PC-9 (cell line): ENCODE results near the gene SNRNP35. TPM values are rescaled to one million over a fixed set of nuclear protein-coding genes. Genes with fewer than 3 reads are reported as not detected.

Experiments used
- BruUV-seq: library from RNA; stranded (reverse); fragments of 400-500 nt; replicated peaks from 2 replicates; lab custom pipeline; 2021; lab: Mats Ljungman, UMichigan
- CTCF ChIA-PET: fragments of 300-600 bp; sonication (Branson Sonifier 250); formaldehyde crosslinking; loops from one replicate; lab custom pipeline; 2022; ENCODE audit warnings: antibody characterized with exemption; lab: Charles Lee
- POLR2A ChIA-PET: fragments of 300-600 bp; sonication (Branson Sonifier 250); formaldehyde crosslinking; loops from one replicate; lab custom pipeline; 2022; ENCODE audit warnings: antibody characterized with exemption; ENCODE audit not compliant: unreplicated experiment; lab: Charles Lee
- DNase-seq, 2 experiments: peaks; one replicate each; pipeline versions ENCODE4 v3.0.0 to v3.0.0-alpha.2; 2015 to 2022; ENCODE audit warnings: mixed read lengths in 1 of 2
- H2AFZ ChIP-seq: fragments of 200-600 bp; sonication (generic); 2 replicates; pipeline ENCODE4 v1.8.1; 2017; ENCODE audit warnings: antibody characterized with exemption
- H3F3A ChIP-seq: fragments of 200-600 bp; sonication (generic); 2 replicates; pipeline ENCODE4 v1.8.1; 2017; ENCODE audit warnings: antibody characterized with exemption, mild to moderate bottlenecking, low read depth; ENCODE audit not compliant: insufficient read depth
- H3K27ac ChIP-seq: fragments of 200-600 bp; sonication (generic); 2 replicates; pipeline ENCODE4 v1.6.1; 2016; ENCODE audit warnings: mixed run types
- H3K27me3 ChIP-seq: fragments of 200-600 bp; sonication (generic); 2 replicates; pipeline ENCODE4 v1.6.1; 2016; ENCODE audit warnings: low read depth, mixed run types; ENCODE audit not compliant: insufficient read depth
- H3K36me3 ChIP-seq: fragments of 200-600 bp; sonication (generic); 2 replicates; pipeline ENCODE4 v1.6.1; 2016; ENCODE audit warnings: low read depth, mixed run types
- H3K4me1 ChIP-seq: fragments of 200-600 bp; sonication (generic); replicated peaks from 2 replicates; pipeline ENCODE4 v1.6.1; 2016; ENCODE audit warnings: mixed run types; ENCODE audit not compliant: insufficient read depth
- H3K4me2 ChIP-seq: fragments of 200-600 bp; sonication (generic); 2 replicates; pipeline ENCODE4 v1.6.1; 2017; ENCODE audit warnings: mixed run types
- H3K4me3 ChIP-seq: fragments of 200-600 bp; sonication (generic); 2 replicates; pipeline ENCODE4 v1.6.1; 2016; ENCODE audit warnings: mixed run types
- H3K79me2 ChIP-seq: fragments of 200-600 bp; sonication (generic); 2 replicates; pipeline ENCODE4 v1.6.1; 2017; ENCODE audit warnings: low read depth, mixed run types
- H3K9me2 ChIP-seq: fragments of 200-600 bp; sonication (generic); 2 replicates; pipeline ENCODE4 v1.8.1; 2017; ENCODE audit warnings: mild to moderate bottlenecking; ENCODE audit not compliant: insufficient read depth
- H3K9me3 ChIP-seq: fragments of 200-600 bp; sonication (generic); 2 replicates; pipeline ENCODE4 v1.8.1; 2016; ENCODE audit warnings: low read depth; ENCODE audit not compliant: insufficient read depth
- H4K20me1 ChIP-seq: fragments of 200-600 bp; sonication (generic); 2 replicates; pipeline ENCODE4 v1.8.1; 2017; ENCODE audit not compliant: insufficient read depth
- CTCF ChIP-seq: fragments of 200-600 bp; sonication (generic); conservative IDR thresholded peaks from 2 replicates; pipeline ENCODE4 v1.6.1; 2017; ENCODE audit warnings: mixed run types, antibody characterized with exemption, mild to moderate bottlenecking, moderate library complexity
- EZH2 ChIP-seq: fragments of 200-600 bp; sonication (generic); IDR thresholded peaks from 2 replicates; pipeline ENCODE4 v1.8.0; 2017; ENCODE audit warnings: antibody characterized with exemption, low read depth
- intact Hi-C: fragments of 100-400 bp; cut with micrococcal nuclease; formaldehyde crosslinking; loops from one replicate; pipeline ENCODE4 v1.10.0; 2022; ENCODE audit not compliant: unreplicated experiment
- total RNA-seq: library from RNA; stranded (reverse); gene quantifications from 2 replicates; pipeline ENCODE4 v1.2.3, GENCODE V29; 2021

SNRNP35 gene
- total RNA-seq, 1 experiment from 2014 or later: 24.3 TPM

GRCh38 chr12:123475246-123475703 lies 17.3 kb downstream of the SNRNP35 start:
- no peaks in the 10 kb centered on the region for H3K9me3 ChIP-seq
- TF ChIP-seq EZH2 (no peak), CTCF (no peak)
- DNase-seq: no peak
- ChIA-PET CTCF (no interaction called here), POLR2A (no interaction called here)
- BruUV-seq: no TSS peak
- no peaks in the 10 kb centered on the region for H3K4me1 ChIP-seq
- H3F3A ChIP-seq: peaks cover 17% of the 10 kb centered on the region; the same call in 1 of the 2 replicates
- H2AFZ ChIP-seq: no peak overlapping the region
- H3K36me3 ChIP-seq: no peaks in the 10 kb centered on the region
- no peaks in the 10 kb centered on the region for H3K9me2 ChIP-seq
- intact Hi-C loops: loop anchor here (10.0 kb wide), 1 partner anchor 60 kb away; the partner anchor contains the start of gene RILPL1
- H3K27me3 ChIP-seq: no peaks in the 10 kb centered on the region
- no peaks in the 10 kb centered on the region for H3K79me2 ChIP-seq
- no peak overlapping the region for H3K27ac ChIP-seq
- no peak overlapping the region for H3K4me2 ChIP-seq
- H3K4me3 ChIP-seq: no peak overlapping the region
- no peaks in the 10 kb centered on the region for H4K20me1 ChIP-seq

DNA sequence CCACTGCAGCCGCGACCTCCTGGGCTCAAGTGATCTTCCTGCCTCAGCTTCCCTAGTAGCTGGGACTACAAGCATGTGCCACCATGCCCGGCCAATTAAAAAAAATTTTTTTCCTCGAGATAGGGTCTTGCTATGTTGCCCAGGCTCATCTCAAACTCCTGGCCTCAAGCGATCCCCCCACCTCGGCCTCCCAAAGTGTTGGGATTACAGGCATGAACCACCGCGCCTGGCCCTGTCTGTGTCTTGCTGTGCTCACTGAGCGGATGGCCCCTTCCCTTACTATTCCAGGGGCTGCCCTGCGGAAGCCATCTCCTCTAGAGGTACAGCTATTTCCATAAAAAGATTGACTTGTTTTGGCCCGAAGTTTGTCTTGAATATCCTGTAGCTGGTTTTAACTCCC lies 20.1 kb downstream of the SNRNP35 start:
- no peaks in the 10 kb centered on the region for H3K9me2 ChIP-seq
- no peaks in the 10 kb centered on the region for H3K36me3 ChIP-seq
- TF ChIP-seq EZH2 (no peak), CTCF (no peak)

DNA sequence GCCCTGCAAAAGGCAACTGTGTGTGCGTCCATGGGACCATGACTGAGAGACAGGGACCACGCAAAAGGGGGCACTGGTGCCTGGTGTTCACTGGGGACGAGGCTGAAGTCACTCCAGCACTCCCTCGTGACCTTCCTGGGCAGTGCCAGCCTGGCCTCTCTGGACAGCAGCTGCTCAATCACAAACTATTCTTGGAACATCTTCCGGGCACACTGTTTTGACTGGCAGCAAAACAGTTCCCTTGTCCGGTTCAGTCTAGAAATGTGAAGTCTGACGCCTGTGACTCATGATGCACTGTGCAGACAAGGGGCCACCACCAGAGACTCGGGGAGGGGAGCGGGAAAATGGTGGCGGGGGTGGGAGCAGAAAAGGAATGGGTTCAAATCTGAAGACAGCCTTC lies 20.8 kb downstream of the SNRNP35 start:
- H3K4me1 ChIP-seq: no peaks in the 10 kb centered on the region
- H4K20me1 ChIP-seq: no peaks in the 10 kb centered on the region
- POLR2A ChIA-PET: no interaction called here
- intact Hi-C loops: loop anchor here (10.0 kb wide), 1 partner anchor 56 kb away; the partner anchor contains the start of gene RILPL1
- H3K4me2 ChIP-seq: no peak overlapping the region
- no TSS peak for BruUV-seq
- H3F3A ChIP-seq: no peaks in the 10 kb centered on the region; the same call in 1 of the 2 replicates
- no peaks in the 10 kb centered on the region for H3K9me3 ChIP-seq
- H3K36me3 ChIP-seq: no peaks in the 10 kb centered on the region
- CTCF ChIA-PET: no interaction called here
- H2AFZ ChIP-seq: no peak overlapping the region
- H3K9me2 ChIP-seq: no peaks in the 10 kb centered on the region
- H3K27ac ChIP-seq: no peak overlapping the region
- H3K4me3 ChIP-seq: no peak overlapping the region
- TF ChIP-seq CTCF (no peak), EZH2 (no peak)
- DNase-seq: no peak
- H3K79me2 ChIP-seq: no peaks in the 10 kb centered on the region
- no peaks in the 10 kb centered on the region for H3K27me3 ChIP-seq

More for the DNA sequence above, 20.1 kb downstream of the SNRNP35 start:
- Histone ChIP-seq H3K4me1 (no peaks in the 10 kb centered on the region), H3K4me3 (no peak overlapping the region), H3F3A (no peaks in the 10 kb centered on the region; the same call in 1 of the 2 replicates), H3K9me3 (no peaks in the 10 kb centered on the region), H4K20me1 (no peaks in the 10 kb centered on the region), H2AFZ (no peak overlapping the region), H3K79me2 (no peaks in the 10 kb centered on the region), H3K4me2 (no peak overlapping the region), H3K27me3 (no peaks in the 10 kb centered on the region), H3K27ac (no peak overlapping the region)
- no peak for DNase-seq
- intact Hi-C loops: loop anchor here (10.0 kb wide), 1 partner anchor 57 kb away; the partner anchor contains the start of gene RILPL1
- ChIA-PET POLR2A (no interaction called here), CTCF (no interaction called here)
- BruUV-seq: no TSS peak
